Ishikawa (cell line): Measurements from ENCODE around the gene FAT4.

ENCODE experiments used
- CEBPB ChIP-seq: IDR thresholded peaks from 2 replicates; pipeline ENCODE4 v1.6.1; 2012
- CREB1 ChIP-seq: IDR thresholded peaks from 2 replicates; pipeline ENCODE4 v1.6.1; 2012; ENCODE audit warnings: low read depth
- EGR1 ChIP-seq: IDR thresholded peaks from 2 replicates; pipeline ENCODE4 v1.6.1; 2012
- EP300 ChIP-seq: IDR thresholded peaks from 2 replicates; pipeline ENCODE4 v1.6.1; 2012; ENCODE audit warnings: borderline replicate concordance
- FOXM1 ChIP-seq: IDR thresholded peaks from 2 replicates; pipeline ENCODE4 v1.6.1; 2012; ENCODE audit warnings: low read depth, borderline replicate concordance
- RAD21 ChIP-seq: IDR thresholded peaks from 2 replicates; pipeline ENCODE4 v1.6.1; 2012; ENCODE audit warnings: low read depth
- TCF12 ChIP-seq: IDR thresholded peaks from 2 replicates; pipeline ENCODE4 v1.6.1; 2012; ENCODE audit warnings: low read depth
- USF1 ChIP-seq: IDR thresholded peaks from 2 replicates; pipeline ENCODE4 v1.6.1; 2012
- TF ChIP-seq, protein P1 (sequence below): IDR thresholded peaks from 2 replicates; pipeline ENCODE4 v1.6.1; 2012; ENCODE audit warnings: low read depth, mild to moderate bottlenecking
- TF ChIP-seq, protein P2 (sequence below): IDR thresholded peaks from 2 replicates; pipeline ENCODE4 v1.6.1; 2012

DNA sequence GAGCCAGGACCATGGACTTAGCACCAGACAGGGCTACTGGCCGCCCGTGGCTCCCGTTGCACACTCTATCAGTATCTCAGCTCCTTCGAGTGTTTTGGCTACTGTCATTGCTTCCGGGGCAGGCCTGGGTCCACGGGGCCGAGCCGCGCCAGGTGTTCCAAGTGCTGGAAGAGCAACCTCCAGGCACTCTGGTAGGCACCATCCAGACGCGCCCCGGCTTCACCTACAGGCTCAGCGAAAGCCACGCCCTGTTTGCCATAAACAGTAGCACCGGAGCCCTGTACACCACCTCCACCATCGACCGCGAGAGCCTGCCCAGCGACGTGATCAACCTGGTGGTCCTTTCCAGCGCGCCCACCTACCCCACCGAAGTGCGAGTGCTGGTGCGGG lies 1.6 kb downstream of the FAT4 start:
- TF ChIP-seq, protein P1, sequence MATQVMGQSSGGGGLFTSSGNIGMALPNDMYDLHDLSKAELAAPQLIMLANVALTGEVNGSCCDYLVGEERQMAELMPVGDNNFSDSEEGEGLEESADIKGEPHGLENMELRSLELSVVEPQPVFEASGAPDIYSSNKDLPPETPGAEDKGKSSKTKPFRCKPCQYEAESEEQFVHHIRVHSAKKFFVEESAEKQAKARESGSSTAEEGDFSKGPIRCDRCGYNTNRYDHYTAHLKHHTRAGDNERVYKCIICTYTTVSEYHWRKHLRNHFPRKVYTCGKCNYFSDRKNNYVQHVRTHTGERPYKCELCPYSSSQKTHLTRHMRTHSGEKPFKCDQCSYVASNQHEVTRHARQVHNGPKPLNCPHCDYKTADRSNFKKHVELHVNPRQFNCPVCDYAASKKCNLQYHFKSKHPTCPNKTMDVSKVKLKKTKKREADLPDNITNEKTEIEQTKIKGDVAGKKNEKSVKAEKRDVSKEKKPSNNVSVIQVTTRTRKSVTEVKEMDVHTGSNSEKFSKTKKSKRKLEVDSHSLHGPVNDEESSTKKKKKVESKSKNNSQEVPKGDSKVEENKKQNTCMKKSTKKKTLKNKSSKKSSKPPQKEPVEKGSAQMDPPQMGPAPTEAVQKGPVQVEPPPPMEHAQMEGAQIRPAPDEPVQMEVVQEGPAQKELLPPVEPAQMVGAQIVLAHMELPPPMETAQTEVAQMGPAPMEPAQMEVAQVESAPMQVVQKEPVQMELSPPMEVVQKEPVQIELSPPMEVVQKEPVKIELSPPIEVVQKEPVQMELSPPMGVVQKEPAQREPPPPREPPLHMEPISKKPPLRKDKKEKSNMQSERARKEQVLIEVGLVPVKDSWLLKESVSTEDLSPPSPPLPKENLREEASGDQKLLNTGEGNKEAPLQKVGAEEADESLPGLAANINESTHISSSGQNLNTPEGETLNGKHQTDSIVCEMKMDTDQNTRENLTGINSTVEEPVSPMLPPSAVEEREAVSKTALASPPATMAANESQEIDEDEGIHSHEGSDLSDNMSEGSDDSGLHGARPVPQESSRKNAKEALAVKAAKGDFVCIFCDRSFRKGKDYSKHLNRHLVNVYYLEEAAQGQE = no peak
- TF ChIP-seq TCF12 (no peak), EGR1 (no peak), CREB1 (no peak), CEBPB (no peak), EP300 (no peak), USF1 (no peak), RAD21 (no peak), FOXM1 (no peak)
- TF ChIP-seq, protein P2, sequence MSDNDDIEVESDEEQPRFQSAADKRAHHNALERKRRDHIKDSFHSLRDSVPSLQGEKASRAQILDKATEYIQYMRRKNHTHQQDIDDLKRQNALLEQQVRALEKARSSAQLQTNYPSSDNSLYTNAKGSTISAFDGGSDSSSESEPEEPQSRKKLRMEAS = no peak
